ENCODE measurements around the gene VPS26C. TPM values are rescaled to one million over a fixed set of nuclear protein-coding genes. Genes with fewer than 3 reads are reported as not detected.

VPS26C gene
- total and polyA plus RNA-seq, 10 donors, result 17.0 to 76.9 (median 50.6) TPM

DNA sequence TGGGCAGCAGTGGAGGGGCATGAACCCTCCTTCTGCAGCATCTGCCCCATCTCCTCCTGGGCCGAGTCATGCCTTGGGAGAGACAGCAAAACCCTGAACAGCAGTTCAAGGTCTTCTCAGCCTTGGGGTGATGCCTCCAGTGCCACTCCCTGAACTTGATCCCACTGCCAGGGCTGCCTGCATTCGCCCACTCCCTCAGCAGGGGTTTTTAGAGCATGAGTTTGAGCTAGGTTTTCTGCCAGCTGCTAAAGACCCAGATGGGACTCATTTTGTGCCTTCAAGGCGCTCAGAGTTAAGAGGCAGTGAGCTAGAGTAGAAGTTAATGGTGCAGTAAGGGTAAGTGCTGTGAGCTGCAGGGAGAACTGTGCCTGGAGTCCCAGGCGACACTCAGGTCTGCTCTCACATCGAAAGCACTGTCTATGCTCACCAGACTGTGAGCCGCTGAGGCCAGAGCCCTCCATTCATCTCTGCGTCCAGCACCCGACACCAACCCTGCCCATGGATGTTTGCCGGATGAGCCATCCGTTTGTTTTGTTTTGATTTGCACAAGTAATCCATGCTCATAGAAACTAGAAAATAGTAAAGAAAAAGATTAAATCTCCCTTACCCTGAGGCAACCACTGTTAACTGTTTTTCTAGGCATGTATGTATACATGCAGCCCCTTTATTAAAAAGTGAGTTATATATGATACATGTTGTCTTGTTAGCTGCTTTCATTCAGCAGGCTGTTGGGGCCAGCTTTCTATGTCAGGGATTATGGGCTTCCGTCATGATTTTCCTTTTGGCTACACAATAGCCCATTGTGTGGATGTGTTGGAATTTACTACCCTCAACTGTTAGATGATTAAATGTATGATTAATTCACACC lies 67.8 kb downstream of the VPS26C start:
- Histone ChIP-seq H3K9me3 (no peaks in the 10 kb centered on the region), H3K4me3 (no peak overlapping the region), H3K4me1 (no peaks in the 10 kb centered on the region), H3K27ac (no peak overlapping the region), H3K27me3 (replicated peaks in 1 of 7) (no peaks in the 10 kb centered on the region), H3K36me3 (peaks cover 8 to 95% (median 64%) of the 10 kb centered on the region in 6 donors)
- TF ChIP-seq POLR2A (IDR thresholded peaks at IDR 0.05) (no peak), POLR2AphosphoS5 (IDR thresholded peaks at IDR 0.05) (no peak)
- TF ChIP-seq, protein P1, sequence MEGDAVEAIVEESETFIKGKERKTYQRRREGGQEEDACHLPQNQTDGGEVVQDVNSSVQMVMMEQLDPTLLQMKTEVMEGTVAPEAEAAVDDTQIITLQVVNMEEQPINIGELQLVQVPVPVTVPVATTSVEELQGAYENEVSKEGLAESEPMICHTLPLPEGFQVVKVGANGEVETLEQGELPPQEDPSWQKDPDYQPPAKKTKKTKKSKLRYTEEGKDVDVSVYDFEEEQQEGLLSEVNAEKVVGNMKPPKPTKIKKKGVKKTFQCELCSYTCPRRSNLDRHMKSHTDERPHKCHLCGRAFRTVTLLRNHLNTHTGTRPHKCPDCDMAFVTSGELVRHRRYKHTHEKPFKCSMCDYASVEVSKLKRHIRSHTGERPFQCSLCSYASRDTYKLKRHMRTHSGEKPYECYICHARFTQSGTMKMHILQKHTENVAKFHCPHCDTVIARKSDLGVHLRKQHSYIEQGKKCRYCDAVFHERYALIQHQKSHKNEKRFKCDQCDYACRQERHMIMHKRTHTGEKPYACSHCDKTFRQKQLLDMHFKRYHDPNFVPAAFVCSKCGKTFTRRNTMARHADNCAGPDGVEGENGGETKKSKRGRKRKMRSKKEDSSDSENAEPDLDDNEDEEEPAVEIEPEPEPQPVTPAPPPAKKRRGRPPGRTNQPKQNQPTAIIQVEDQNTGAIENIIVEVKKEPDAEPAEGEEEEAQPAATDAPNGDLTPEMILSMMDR (IDR thresholded peaks at IDR 0.05 in 8 of 11, conservative IDR thresholded peaks at IDR 0.05 in 3 of 11), result no peak
- intact Hi-C loops (cut with DNase I; ENCODE audit: low total_unique reads), result no loop called here
- no peak for DNase-seq
- WGBS, 5 donors, result 89 to 95% (median 92%) methylated on average over 11 of the region's 11 CpGs

DNA sequence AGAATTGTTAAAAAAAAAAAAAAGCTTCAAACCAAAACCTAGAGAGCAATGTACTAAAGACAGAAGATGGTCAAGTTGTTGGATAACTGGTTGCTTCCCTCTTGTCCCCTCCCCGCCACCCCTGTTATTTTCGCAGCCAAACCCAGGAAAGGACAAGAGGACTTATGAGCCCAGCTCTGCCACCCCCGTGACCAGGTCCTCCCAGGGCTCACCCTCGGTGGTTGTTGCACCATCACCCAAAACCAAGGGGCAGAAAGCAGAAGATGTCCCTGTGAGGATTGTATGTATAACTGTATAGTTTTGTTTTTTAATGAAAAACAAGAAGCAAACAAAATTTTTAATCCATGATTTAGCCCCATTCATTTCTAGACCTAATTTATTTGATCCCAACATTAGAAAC lies 69.4 kb downstream of the VPS26C start:
- no peaks in the 10 kb centered on the region for H3K4me1 ChIP-seq

GRCh38 chr21:37196847-37197246 lies 70.3 kb downstream of the VPS26C start:
- peaks cover 8 to 100% (median 66%) of the 10 kb centered on the region in 6 donors for H3K36me3 ChIP-seq
- no peak overlapping the region for H3K4me3 ChIP-seq
- H3K4me1 ChIP-seq, result no peaks in the 10 kb centered on the region
- DNase-seq, result no peak
- intact Hi-C loops (cut with DNase I; ENCODE audit: low total_unique reads), result no loop called here
- H3K27ac ChIP-seq, result no peak overlapping the region
- WGBS, 5 donors, result 93 to 97% (median 96%) methylated on average over 8 of the region's 8 CpGs
- TF ChIP-seq POLR2AphosphoS5 (IDR thresholded peaks at IDR 0.05) (no peak), POLR2A (IDR thresholded peaks at IDR 0.05) (no peak)
- TF ChIP-seq, protein P1 (IDR thresholded peaks at IDR 0.05 in 8 of 11, conservative IDR thresholded peaks at IDR 0.05 in 3 of 11), result no peak
- H3K9me3 ChIP-seq, result no peaks in the 10 kb centered on the region
- no peaks in the 10 kb centered on the region for H3K27me3 ChIP-seq (replicated peaks in 1 of 7)

More for the DNA sequence above, 69.4 kb downstream of the VPS26C start:
- H3K36me3 ChIP-seq, result peaks cover 8 to 100% (median 71%) of the 10 kb centered on the region in 6 donors
- 62 to 92% (median 73%) methylated on average over 4 of the region's 4 CpGs for whole genome bisulfite sequencing, 5 donors
- no peaks in the 10 kb centered on the region for H3K27me3 ChIP-seq (replicated peaks in 1 of 7)
- H3K4me3 ChIP-seq, result no peak overlapping the region
- no peak for TF ChIP-seq POLR2AphosphoS5 (IDR thresholded peaks at IDR 0.05)
- TF ChIP-seq, protein P1 (IDR thresholded peaks at IDR 0.05 in 8 of 11, conservative IDR thresholded peaks at IDR 0.05 in 3 of 11), result no peak
- TF ChIP-seq POLR2A (IDR thresholded peaks at IDR 0.05), result no peak
- intact Hi-C loops (cut with DNase I; ENCODE audit: low total_unique reads), result no loop called here
- H3K27ac ChIP-seq, result no peak overlapping the region
- no peak for DNase-seq
- no peaks in the 10 kb centered on the region for H3K9me3 ChIP-seq

GRCh38 chr21:37195610-37196009 lies 71.5 kb downstream of the VPS26C start:
- Histone ChIP-seq H3K27me3 (replicated peaks in 1 of 7) (no peaks in the 10 kb centered on the region), H3K4me1 (no peaks in the 10 kb centered on the region), H3K27ac (no peak overlapping the region), H3K4me3 (no peak overlapping the region), H3K9me3 (no peaks in the 10 kb centered on the region), H3K36me3 (peaks cover under 1 to 100% (median 64%) of the 10 kb centered on the region in 6 donors)
- TF ChIP-seq, protein P1 (IDR thresholded peaks at IDR 0.05 in 8 of 11, conservative IDR thresholded peaks at IDR 0.05 in 3 of 11), result no peak
- no peak for TF ChIP-seq POLR2AphosphoS5 (IDR thresholded peaks at IDR 0.05)
- no peak for TF ChIP-seq POLR2A (IDR thresholded peaks at IDR 0.05)
- 94 to 97% (median 95%) methylated on average over 14 to 15 of the region's 15 CpGs for WGBS, 5 donors
- intact Hi-C loops (cut with DNase I; ENCODE audit: low total_unique reads), result no loop called here
- no peak for DNase-seq
